Smooth muscle cell (in vitro differentiated cells): ENCODE measurements around the gene STAT5B. TPM values are rescaled to one million over a fixed set of nuclear protein-coding genes. Genes with fewer than 3 reads are reported as not detected.
A peak's percentile ranks its signal among the peaks of the same experiment; 100 is the strongest.

ENCODE experiments used
- DNase-seq: peaks from one replicate; lab custom pipeline; 2025; ENCODE audit not compliant: unreplicated experiment; lab: John Stamatoyannopoulos, UW
- H2AFZ ChIP-seq: fragments of 200-600 bp; sonication (generic); 2 replicates; pipeline ENCODE4 v1.6.0; 2016; ENCODE audit warnings: antibody characterized with exemption, low read depth, mild to moderate bottlenecking
- H3F3A ChIP-seq: fragments of 200-600 bp; sonication (generic); 2 replicates; pipeline ENCODE4 v1.6.0; 2017; ENCODE audit warnings: antibody characterized with exemption, low read depth
- H3K27ac ChIP-seq: fragments of 200-600 bp; sonication (generic); 2 replicates; pipeline ENCODE4 v1.5.1; 2016; ENCODE audit warnings: low read depth, mild to moderate bottlenecking
- H3K27me3 ChIP-seq: fragments of 200-600 bp; sonication (generic); 2 replicates; pipeline ENCODE4 v1.6.1; 2016; ENCODE audit warnings: low read depth, mild to moderate bottlenecking
- H3K36me3 ChIP-seq: fragments of 200-600 bp; sonication (generic); 2 replicates; pipeline ENCODE4 v1.5.1; 2016; ENCODE audit warnings: low read depth
- H3K4me1 ChIP-seq: fragments of 200-600 bp; sonication (generic); 2 replicates; pipeline ENCODE4 v1.5.1; 2016; ENCODE audit warnings: low read depth
- H3K4me2 ChIP-seq: fragments of 200-600 bp; sonication (generic); 2 replicates; pipeline ENCODE4 v1.6.0; 2016; ENCODE audit warnings: mild to moderate bottlenecking
- H3K4me3 ChIP-seq: fragments of 200-600 bp; sonication (generic); 2 replicates; pipeline ENCODE4 v1.5.1; 2016; ENCODE audit warnings: mild to moderate bottlenecking
- H3K79me2 ChIP-seq: fragments of 200-600 bp; sonication (generic); 2 replicates; pipeline ENCODE4 v1.6.0; 2016; ENCODE audit warnings: low read depth, mild to moderate bottlenecking
- H3K9ac ChIP-seq: fragments of 200-600 bp; sonication (generic); 2 replicates; pipeline ENCODE4 v1.6.0; 2016; ENCODE audit warnings: low read depth
- H3K9me3 ChIP-seq: fragments of 200-600 bp; sonication (generic); replicated peaks from 2 replicates; pipeline ENCODE4 v1.5.1; 2016; ENCODE audit warnings: low read depth
- H4K20me1 ChIP-seq: fragments of 200-600 bp; sonication (generic); 2 replicates; pipeline ENCODE4 v1.6.0; 2016; ENCODE audit warnings: low read depth
- WGBS: methylation state at CpG from one replicate; pipeline ENCODE4 v1.1.7; 2016; ENCODE audit warnings: low lambda C conversion rate; 5-methylcytosine and 5-hydroxymethylcytosine counted together
- polyA plus RNA-seq: library from polyadenylated mRNA; unstranded; fragments of >200 nt; fragmentation: Nextera tagmentation; extraction: Ambion mirVana; gene quantifications from 2 replicates; pipeline ENCODE4 v1.2.1, GENCODE V29; 2016
- total RNA-seq: library from RNA; depleted of rRNA; stranded (reverse); fragments of >200 nt; gene quantifications from 2 replicates; pipeline ENCODE4 v1.2.3, GENCODE V29; 2014
- TF ChIP-seq, protein P1 (sequence below): fragments of 200-600 bp; sonication (generic); IDR thresholded peaks from 2 replicates; pipeline ENCODE4 v1.5.1; 2017; ENCODE audit warnings: borderline replicate concordance, mild to moderate bottlenecking, antibody characterized with exemption; ENCODE audit not compliant: insufficient read depth, poor library complexity, severe bottlenecking

Gene STAT5B
- total and polyA plus RNA-seq, 2 experiments from 2014 or later = 10.7 to 12.4 TPM

DNA sequence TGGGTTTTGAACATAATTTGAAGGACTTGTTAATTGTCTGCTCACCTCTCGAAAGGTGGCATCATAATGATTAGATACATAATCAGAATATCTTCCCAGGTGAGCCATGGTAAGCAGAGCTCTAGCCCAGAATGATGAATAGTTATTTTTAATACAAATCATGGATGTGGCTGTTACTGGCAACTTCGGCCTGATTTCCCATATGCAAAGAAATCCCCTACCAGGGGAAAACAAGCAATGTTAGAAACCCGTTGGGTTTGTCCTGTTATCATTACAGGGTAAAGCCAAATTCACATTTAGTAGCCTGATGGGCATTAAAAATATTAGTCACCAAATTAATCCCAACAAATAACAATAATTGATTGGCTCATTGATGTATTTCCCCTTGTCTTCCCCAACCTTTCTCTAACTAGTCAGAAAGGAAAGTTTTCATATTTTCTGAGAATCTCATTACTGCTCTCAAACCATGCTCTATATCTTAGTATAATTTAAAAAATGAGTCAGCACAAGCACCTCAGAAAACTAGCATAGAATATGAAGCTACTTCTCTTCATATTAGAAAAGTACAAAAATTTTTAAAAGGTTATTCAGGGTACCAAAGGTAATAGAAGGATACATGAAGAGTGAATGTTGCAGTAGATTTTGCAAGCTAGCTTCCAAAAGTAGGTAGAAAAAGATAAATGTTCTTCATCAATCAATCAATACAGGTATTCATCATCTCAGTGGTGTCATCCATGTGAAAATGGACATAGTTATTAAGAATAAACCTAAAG, 5.0 kb downstream of the STAT5B start:
- Histone ChIP-seq H3K9ac (no peak overlapping the region), H2AFZ (no peak overlapping the region), H3K4me2 (no peak overlapping the region), H3F3A (no peaks in the 10 kb centered on the region), H4K20me1 (peaks cover 32% of the 10 kb centered on the region), H3K9me3 (no peaks in the 10 kb centered on the region), H3K4me1 (peaks cover 12% of the 10 kb centered on the region), H3K27ac (no peak overlapping the region), H3K79me2 (peaks cover 86% of the 10 kb centered on the region), H3K27me3 (no peaks in the 10 kb centered on the region), H3K36me3 (no peaks in the 10 kb centered on the region), H3K4me3 (no peak overlapping the region)
- no peak for DNase-seq
- 96% methylated on average over 3 of the region's 3 CpGs for WGBS
- TF ChIP-seq, protein P1, sequence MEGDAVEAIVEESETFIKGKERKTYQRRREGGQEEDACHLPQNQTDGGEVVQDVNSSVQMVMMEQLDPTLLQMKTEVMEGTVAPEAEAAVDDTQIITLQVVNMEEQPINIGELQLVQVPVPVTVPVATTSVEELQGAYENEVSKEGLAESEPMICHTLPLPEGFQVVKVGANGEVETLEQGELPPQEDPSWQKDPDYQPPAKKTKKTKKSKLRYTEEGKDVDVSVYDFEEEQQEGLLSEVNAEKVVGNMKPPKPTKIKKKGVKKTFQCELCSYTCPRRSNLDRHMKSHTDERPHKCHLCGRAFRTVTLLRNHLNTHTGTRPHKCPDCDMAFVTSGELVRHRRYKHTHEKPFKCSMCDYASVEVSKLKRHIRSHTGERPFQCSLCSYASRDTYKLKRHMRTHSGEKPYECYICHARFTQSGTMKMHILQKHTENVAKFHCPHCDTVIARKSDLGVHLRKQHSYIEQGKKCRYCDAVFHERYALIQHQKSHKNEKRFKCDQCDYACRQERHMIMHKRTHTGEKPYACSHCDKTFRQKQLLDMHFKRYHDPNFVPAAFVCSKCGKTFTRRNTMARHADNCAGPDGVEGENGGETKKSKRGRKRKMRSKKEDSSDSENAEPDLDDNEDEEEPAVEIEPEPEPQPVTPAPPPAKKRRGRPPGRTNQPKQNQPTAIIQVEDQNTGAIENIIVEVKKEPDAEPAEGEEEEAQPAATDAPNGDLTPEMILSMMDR = no peak

DNA sequence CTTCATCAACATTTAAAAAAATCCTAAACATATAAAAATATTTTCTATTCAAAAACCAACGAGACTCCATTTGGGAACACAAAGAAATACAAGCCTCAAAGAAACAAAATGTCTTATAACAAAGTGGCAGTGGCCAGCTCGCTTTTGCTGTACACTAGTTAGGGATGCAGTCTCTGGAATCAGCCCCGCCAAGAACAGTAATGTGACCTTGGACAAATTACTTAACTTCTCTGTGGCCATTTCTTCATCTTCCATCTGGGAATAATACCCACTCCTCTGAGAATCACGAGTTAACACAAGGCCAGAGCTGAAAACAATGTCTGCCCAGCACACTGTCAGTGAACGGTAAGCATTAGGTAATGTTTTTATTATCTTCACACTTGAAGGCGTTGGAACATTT, 5.6 kb downstream of the STAT5B start:
- H3K9me3 ChIP-seq = no peaks in the 10 kb centered on the region
- H2AFZ ChIP-seq = no peak overlapping the region
- peaks cover 32% of the 10 kb centered on the region for H4K20me1 ChIP-seq
- H3F3A ChIP-seq = no peaks in the 10 kb centered on the region
- 90% methylated on average over 6 of the region's 6 CpGs for WGBS
- no peak overlapping the region for H3K9ac ChIP-seq
- H3K79me2 ChIP-seq = peaks cover 86% of the 10 kb centered on the region
- H3K27me3 ChIP-seq = no peaks in the 10 kb centered on the region
- DNase-seq = no peak
- peaks cover 12% of the 10 kb centered on the region for H3K4me1 ChIP-seq
- no peak overlapping the region for H3K27ac ChIP-seq
- H3K4me2 ChIP-seq = no peak overlapping the region
- TF ChIP-seq, protein P1 = no peak
- H3K4me3 ChIP-seq = no peak overlapping the region
- H3K36me3 ChIP-seq = no peaks in the 10 kb centered on the region

DNA sequence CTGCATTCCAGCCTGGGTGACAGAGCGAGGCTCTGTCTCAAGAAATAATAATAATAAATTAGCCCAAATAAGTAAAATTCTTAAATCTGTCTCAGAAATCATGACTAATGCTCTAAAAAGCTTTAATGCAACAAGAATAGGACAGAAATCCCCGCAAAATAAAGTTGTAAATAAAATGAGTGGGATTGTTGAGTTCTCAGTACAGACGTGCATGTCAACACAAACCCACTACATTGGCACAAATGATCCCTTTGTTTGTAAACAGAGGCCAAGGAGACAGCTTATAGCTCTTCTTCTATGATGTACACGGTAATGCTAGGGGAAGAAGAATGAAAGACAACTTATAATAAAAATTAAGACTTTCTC, 6.0 kb downstream of the STAT5B start:
- 73% methylated on average over 4 of the region's 4 CpGs for WGBS
- Histone ChIP-seq H3K79me2 (peaks cover 86% of the 10 kb centered on the region), H3K27me3 (no peaks in the 10 kb centered on the region), H4K20me1 (peaks cover 32% of the 10 kb centered on the region), H2AFZ (no peak overlapping the region), H3K9me3 (no peaks in the 10 kb centered on the region), H3K27ac (no peak overlapping the region), H3K9ac (no peak overlapping the region), H3K4me1 (peaks cover 11% of the 10 kb centered on the region), H3K4me3 (no peak overlapping the region), H3F3A (no peaks in the 10 kb centered on the region), H3K36me3 (no peaks in the 10 kb centered on the region), H3K4me2 (no peak overlapping the region)
- TF ChIP-seq, protein P1 = no peak
- DNase-seq = no peak

DNA sequence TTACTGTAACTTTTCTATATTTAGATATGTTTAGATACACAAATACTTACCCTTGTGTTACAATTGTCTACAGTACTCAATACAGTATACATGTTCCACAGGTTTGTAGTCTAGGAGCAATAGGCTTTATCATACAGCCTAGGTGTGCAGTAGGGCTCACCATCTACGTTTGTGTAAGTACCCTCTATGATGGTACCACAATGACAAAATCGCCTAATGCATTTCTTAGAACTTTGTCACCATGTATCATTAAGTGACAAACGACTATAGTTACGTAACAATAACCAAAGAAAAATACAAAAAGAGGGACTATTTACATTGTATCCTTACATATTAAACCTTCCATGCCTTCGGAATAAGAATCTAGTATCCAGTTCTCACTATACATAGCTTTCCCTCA, 8.0 kb downstream of the STAT5B start:
- TF ChIP-seq, protein P1 = no peak
- no peaks in the 10 kb centered on the region for H3K27me3 ChIP-seq
- H3K9ac ChIP-seq = no peak overlapping the region
- H3F3A ChIP-seq = no peaks in the 10 kb centered on the region
- H3K4me2 ChIP-seq = no peak overlapping the region
- DNase-seq = no peak
- H2AFZ ChIP-seq = no peak overlapping the region
- H3K9me3 ChIP-seq = no peaks in the 10 kb centered on the region
- H3K4me3 ChIP-seq = no peak overlapping the region
- H3K79me2 ChIP-seq = peaks cover 75% of the 10 kb centered on the region
- H3K27ac ChIP-seq = peak overlapping the region; percentile 93
- WGBS = 92% methylated on average over 5 of the region's 5 CpGs
- no peaks in the 10 kb centered on the region for H3K4me1 ChIP-seq
- peaks cover 25% of the 10 kb centered on the region for H4K20me1 ChIP-seq
- H3K36me3 ChIP-seq = no peaks in the 10 kb centered on the region
